DOHH2 (cell line): Measurements from ENCODE around the gene NME7.

Experiments
- CTCF ChIP-seq: fragments of 200-600 bp; sonication (generic); IDR thresholded peaks from one replicate; pipeline ENCODE4 v1.5.1; 2014; ENCODE audit warnings: antibody characterized with exemption, mild to moderate bottlenecking, low read depth, low read length; ENCODE audit not compliant: poor library complexity, severe bottlenecking
- EZH2phosphoT487 ChIP-seq: fragments of 200-600 bp; sonication (generic); IDR thresholded peaks from 2 replicates; pipeline ENCODE4 v1.6.1; 2017; ENCODE audit warnings: borderline replicate concordance, mild to moderate bottlenecking, antibody characterized with exemption, low read length, moderate library complexity, mixed read lengths

DNA sequence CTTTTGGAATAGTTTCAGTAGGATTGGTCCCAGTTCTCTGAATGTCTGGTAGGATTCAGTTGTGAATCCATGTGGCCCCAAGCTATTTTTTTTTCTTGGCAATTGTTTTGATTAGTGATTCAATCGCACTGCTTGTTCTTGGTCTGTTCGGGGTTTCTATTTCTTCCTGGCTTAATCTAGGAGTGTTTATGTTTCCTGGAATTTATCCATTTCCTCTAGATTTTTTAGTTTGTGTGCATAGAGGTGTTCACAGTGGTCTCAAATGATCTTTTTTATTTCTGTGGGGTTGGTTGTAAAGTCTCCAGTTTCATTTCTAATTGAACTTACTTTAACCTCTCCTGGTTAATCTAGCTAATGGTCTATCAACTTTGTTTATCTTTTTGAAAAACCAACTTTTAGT lies 117.6 kb downstream of the NME7 start:
- TF ChIP-seq CTCF: no peak
- TF ChIP-seq EZH2phosphoT487: no peak
